GM10248 (cell line): ENCODE data around the gene S100PBP.

ENCODE experiments used
- CTCF ChIA-PET: fragments of 300-600 bp; sonication (Branson Sonifier 250); formaldehyde crosslinking; extraction: SDS; loops from one replicate; lab custom pipeline; 2021; ENCODE audit warnings: antibody characterized with exemption; lab: Yijun Ruan, JAX
- POLR2A ChIA-PET: fragments of 350-650 bp; sonication (Branson Sonifier 250); formaldehyde crosslinking; extraction: SDS; loops from one replicate; lab custom pipeline; 2020; ENCODE audit warnings: antibody characterized with exemption; lab: Yijun Ruan, JAX
- DNase-seq: peaks from one replicate; pipeline ENCODE4 v3.0.0; 2012; ENCODE audit errors: extremely low spot score
- CTCF ChIP-seq: IDR thresholded peaks from 2 replicates; pipeline ENCODE4 v1.5.1; 2012; ENCODE audit warnings: mild to moderate bottlenecking, low read depth; ENCODE audit errors: extremely low read depth, missing control alignments, control extremely low read depth

S100PBP gene

DNA sequence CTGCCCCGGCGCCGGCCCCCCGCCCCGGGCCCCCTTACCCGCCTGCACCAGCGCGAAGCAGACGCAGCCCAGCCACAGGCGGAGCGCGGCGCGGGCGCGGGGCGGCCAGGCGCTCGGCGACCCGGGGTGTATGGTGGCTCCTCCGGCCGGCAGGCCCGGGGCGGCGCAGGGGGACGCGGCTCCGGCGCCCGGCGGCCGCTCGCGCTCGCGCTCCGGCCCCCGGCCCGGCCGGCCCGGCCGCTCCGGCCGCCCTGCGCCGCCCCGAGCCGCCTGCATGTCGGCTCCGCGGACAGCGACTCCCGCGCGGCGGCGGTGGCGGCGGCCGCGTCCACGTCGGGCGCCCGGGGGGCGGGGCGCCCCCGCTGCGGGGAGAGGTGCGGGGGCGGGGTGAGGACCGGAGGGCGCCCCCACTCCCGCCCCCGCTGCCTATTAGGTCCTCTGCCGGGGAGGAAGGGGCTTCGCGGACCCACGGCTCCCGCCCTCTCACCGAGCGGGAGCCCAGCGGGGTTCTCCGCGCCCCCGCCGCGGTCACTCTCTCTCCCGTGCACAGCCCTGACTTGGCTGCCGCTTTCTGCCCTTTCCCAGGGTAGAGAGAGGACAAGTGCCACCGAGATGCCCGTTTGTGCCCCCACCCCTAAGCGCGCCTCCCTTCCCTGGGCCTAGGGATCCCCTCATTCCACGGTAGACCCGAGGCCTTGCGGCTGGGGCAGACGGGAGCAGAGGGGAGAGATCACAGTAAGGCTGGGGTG lies 53.3 kb downstream of the S100PBP start, which contains the start of gene FNDC5:
FNDC5 (minus strand) TSS at position 298 of the 749 bp plus-strand sequence.
- ChIA-PET POLR2A (no interaction called here), CTCF (interaction anchor here (0.6 to 7.0 kb wide), 16 partner anchors 8 to 470 kb away, joined by 3 to 51 read pairs (median 6); no protein-coding TSS in a partner anchor)
- TF ChIP-seq CTCF, result no peak
- no peak for DNase-seq

DNA sequence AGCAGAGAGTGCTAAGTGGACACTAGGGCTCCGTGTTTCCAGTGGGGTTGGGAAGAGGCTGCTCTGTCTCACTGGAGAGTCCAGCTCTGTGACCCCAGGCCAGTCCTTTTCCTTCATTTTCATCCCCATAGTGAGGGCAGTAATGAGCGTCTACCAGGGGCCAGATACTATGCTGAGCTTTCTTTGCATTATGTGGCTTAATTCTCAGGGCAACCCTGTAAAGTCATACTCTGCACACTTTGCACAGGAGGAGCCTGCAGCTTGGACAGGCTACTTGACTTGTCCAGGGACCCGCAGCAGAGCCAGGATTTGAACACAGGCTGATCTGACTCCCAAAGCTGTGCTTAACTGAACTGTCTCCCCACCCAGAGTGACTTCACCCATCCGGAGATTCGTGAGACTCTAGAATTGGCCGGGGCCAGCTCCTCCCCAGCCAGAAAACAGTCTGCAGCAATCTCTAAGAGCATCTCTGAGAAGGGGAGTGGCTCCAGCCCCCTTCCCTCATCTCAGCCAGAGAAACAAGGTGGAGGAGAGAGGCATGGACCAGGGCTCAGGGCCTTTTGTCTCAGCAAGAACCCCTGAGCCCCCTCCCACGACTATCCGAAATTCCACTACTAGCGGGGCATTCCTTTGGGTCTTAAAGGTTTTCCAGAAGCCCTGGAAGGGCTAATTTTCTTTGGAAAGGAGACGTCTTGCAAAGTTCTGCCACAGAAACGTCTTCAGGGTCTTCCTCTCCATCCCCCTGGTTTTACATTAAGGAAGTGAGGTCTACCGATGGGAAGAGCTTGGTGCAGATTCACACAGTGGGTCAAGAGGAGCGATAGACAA lies 54.1 kb downstream of the S100PBP start:
- POLR2A ChIA-PET, result no interaction called here
- no peak for TF ChIP-seq CTCF
- no peak for DNase-seq
- CTCF ChIA-PET, result interaction anchor here (0.6 to 7.0 kb wide), 25 partner anchors 8 to 471 kb away, joined by 3 to 51 read pairs (median 4); no protein-coding TSS in a partner anchor

- POLR2A ChIA-PET, result no interaction called here
- CTCF ChIA-PET, result interaction anchor here (0.8 to 7.0 kb wide), 23 partner anchors 9 to 471 kb away, joined by 3 to 51 read pairs (median 5); no protein-coding TSS in a partner anchor
- TF ChIP-seq CTCF, result no peak
- no peak for DNase-seq
These were observed 54.7 kb downstream of the S100PBP start for GRCh38 chr1:32872192-32872460.

DNA sequence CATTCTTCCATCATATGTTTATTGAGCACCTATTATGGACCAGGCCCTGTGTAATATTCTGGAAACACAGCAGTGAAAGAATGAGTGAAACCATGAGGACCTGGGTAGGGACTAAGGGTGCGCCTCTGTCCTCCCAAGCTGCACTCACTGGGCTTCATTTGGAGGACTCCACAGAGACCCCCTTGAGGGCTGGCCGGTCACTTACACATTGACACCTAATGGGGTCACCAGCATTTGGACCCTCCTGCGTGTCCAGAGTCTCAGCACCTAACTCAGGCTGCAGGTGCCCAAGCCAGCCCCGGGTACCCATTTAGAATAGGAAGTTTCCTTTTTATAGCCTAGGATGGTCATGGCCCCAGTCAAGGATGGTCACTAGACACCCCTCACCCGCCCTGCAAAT lies 56.0 kb downstream of the S100PBP start:
- ChIA-PET POLR2A (no interaction called here), CTCF (interaction anchor here (0.6 to 7.0 kb wide), 20 partner anchors 10 to 473 kb away, joined by 3 to 51 read pairs (median 4); no protein-coding TSS in a partner anchor)
- no peak for TF ChIP-seq CTCF
- no peak for DNase-seq

GRCh38 chr1:32874860-32875752 lies 57.7 kb downstream of the S100PBP start:
- TF ChIP-seq CTCF, result no peak
- CTCF ChIA-PET, result interaction anchor here (1.0 to 7.0 kb wide), 23 partner anchors 9 to 483 kb away, joined by 3 to 55 read pairs (median 7); partner anchors contain the start of genes AZIN2 and HPCA
- DNase-seq, result no peak
- POLR2A ChIA-PET, result interaction anchor here (0.7 kb wide), 1 partner anchor 539 kb away, joined by 6 read pairs; no protein-coding TSS in a partner anchor
